ENCODE results near the gene SNN.

The SNN gene

GRCh38 chr16:11668623-11669379 is 546 bp downstream of the SNN start:
- H3K27ac ChIP-seq = peak overlapping the region; percentile 58; the same call in 1 of the 2 replicates
- no peak for TF ChIP-seq CTCF (conservative IDR thresholded peaks at IDR 0.05)

- no peak for TF ChIP-seq CTCF (conservative IDR thresholded peaks at IDR 0.05)
- H3K27ac ChIP-seq = peak overlapping the region; percentile 58; the same call in 1 of the 2 replicates
Measured at GRCh38 chr16:11669380-11670146, 1.3 kb downstream of the SNN start.

- TF ChIP-seq CTCF (conservative IDR thresholded peaks at IDR 0.05) = no peak
Measured at GRCh38 chr16:11670171-11671131, 2.2 kb downstream of the SNN start.

GRCh38 chr16:11671271-11671670 is 3.0 kb downstream of the SNN start:
- no peak for TF ChIP-seq CTCF (conservative IDR thresholded peaks at IDR 0.05)
- H3K27ac ChIP-seq = no peak overlapping the region

More at GRCh38 chr16:11670171-11671131, 2.2 kb downstream of the SNN start:
- no peak overlapping the region for H3K27ac ChIP-seq

- TF ChIP-seq CTCF (conservative IDR thresholded peaks at IDR 0.05) = no peak
- no peak overlapping the region for H3K27ac ChIP-seq
Measured at GRCh38 chr16:11671676-11672075, 3.4 kb downstream of the SNN start.

- TF ChIP-seq CTCF (conservative IDR thresholded peaks at IDR 0.05) = no peak
- no peak overlapping the region for H3K27ac ChIP-seq
Measured at GRCh38 chr16:11672206-11673090, 4.2 kb downstream of the SNN start.
